Mammary epithelial cell (primary cell): ENCODE data around the gene PAK4.

Experiments used
- CTCF ChIP-seq, 2 donors: IDR thresholded peaks in 1 of 2; conservative IDR thresholded peaks in 1 of 2; 2 replicates each; pipeline ENCODE4 v1.5.1; 2011 to 2012; ENCODE audit warnings: inconsistent platforms in 2 of 2, low read length in 2 of 2, mild to moderate bottlenecking in 2 of 2, control low read depth in 1 of 2, low read depth in 1 of 2; ENCODE audit not compliant: insufficient read depth in 1 of 2; ENCODE audit errors: extremely low read depth in 1 of 2
- EZH2 ChIP-seq: IDR thresholded peaks from 2 replicates; pipeline ENCODE4 v1.6.1; 2012; ENCODE audit warnings: low read length, inconsistent platforms, borderline replicate concordance

GRCh38 chr19:39175564-39175963, 50.0 kb downstream of the PAK4 start:
- no peak for TF ChIP-seq CTCF (conservative IDR thresholded peaks at IDR 0.05 in 1 of 2, IDR thresholded peaks at IDR 0.05 in 1 of 2; ENCODE audit: extremely low read depth in 1 of 2, insufficient read depth in 1 of 2, low read depth in 1 of 2, low read length in 2 of 2)
- TF ChIP-seq EZH2 = no peak
